Measurements from ENCODE around the gene PURA. TPM values are rescaled to one million over a fixed set of nuclear protein-coding genes. Genes with fewer than 3 reads are reported as not detected.

PURA gene
- total and polyA plus RNA-seq, 2 of the 13 experiments (the other 11 are each of a cell fraction or from before 2014, with no cell fraction given): 2.0 to 5.0 TPM

DNA sequence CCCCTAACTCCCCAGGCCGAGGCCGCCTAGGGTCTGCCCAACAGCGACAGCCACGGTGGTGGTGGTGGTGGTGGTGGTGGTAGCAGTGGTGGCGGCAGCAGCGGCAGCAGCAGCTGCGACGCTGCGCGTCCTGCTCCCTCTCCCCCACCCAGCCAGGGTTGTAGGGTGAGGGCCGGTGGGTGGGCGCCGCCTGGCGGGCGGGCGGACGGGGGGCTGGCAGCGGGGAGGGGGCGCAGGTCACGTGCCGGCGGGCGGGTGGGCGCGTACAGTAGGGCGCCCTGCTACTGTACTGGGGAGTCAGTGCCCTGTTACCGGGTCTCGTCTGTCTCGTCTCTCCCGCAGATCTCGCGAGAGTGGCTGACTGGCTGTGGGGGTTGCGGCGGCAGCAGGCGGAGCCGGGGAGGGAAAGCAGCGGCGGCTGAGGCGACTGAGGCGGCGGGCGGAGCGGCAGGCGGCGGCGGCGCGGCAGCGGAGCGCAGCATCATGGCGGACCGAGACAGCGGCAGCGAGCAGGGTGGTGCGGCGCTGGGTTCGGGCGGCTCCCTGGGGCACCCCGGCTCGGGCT, at the start of gene PURA (continued):
- TF ChIP-seq, protein P1, sequence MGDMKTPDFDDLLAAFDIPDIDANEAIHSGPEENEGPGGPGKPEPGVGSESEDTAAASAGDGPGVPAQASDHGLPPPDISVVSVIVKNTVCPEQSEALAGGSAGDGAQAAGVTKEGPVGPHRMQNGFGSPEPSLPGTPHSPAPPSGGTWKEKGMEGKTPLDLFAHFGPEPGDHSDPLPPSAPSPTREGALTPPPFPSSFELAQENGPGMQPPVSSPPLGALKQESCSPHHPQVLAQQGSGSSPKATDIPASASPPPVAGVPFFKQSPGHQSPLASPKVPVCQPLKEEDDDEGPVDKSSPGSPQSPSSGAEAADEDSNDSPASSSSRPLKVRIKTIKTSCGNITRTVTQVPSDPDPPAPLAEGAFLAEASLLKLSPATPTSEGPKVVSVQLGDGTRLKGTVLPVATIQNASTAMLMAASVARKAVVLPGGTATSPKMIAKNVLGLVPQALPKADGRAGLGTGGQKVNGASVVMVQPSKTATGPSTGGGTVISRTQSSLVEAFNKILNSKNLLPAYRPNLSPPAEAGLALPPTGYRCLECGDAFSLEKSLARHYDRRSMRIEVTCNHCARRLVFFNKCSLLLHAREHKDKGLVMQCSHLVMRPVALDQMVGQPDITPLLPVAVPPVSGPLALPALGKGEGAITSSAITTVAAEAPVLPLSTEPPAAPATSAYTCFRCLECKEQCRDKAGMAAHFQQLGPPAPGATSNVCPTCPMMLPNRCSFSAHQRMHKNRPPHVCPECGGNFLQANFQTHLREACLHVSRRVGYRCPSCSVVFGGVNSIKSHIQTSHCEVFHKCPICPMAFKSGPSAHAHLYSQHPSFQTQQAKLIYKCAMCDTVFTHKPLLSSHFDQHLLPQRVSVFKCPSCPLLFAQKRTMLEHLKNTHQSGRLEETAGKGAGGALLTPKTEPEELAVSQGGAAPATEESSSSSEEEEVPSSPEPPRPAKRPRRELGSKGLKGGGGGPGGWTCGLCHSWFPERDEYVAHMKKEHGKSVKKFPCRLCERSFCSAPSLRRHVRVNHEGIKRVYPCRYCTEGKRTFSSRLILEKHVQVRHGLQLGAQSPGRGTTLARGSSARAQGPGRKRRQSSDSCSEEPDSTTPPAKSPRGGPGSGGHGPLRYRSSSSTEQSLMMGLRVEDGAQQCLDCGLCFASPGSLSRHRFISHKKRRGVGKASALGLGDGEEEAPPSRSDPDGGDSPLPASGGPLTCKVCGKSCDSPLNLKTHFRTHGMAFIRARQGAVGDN (CRISPR knock-in tag; IDR thresholded peaks at IDR 0.05): peak; percentile 55
- TF ChIP-seq HNF4A (CRISPR knock-in tag; IDR thresholded peaks at IDR 0.05) (no peak), ZNF773 (CRISPR knock-in tag; IDR thresholded peaks at IDR 0.05; ENCODE audit: borderline replicate concordance) (no peak), ZBTB8A (CRISPR knock-in tag; IDR thresholded peaks at IDR 0.05; ENCODE audit: borderline replicate concordance, low read depth) (0 out of 2 replicates have a peak, but pooled peaks have one; percentile 50), HNRNPL (IDR thresholded peaks at IDR 0.05; ENCODE audit: low read depth, low read length) (0 out of 2 replicates have a peak, but pooled peaks have one; percentile 5), GATA4 (IDR thresholded peaks at IDR 0.05; ENCODE audit: borderline replicate concordance, low read depth) (0 out of 2 replicates have a peak, but pooled peaks have one; percentile 26), PHF20 (CRISPR knock-in tag; IDR thresholded peaks at IDR 0.05) (0 out of 2 replicates have a peak, but pooled peaks have one; percentile 19), XRCC5 (optimal IDR thresholded peaks at IDR 0.05; ENCODE audit: low read length) (peak; percentile 10), KDM6A (CRISPR knock-in tag; IDR thresholded peaks at IDR 0.05; ENCODE audit: low read depth) (no peak), ZZZ3 (CRISPR knock-in tag; IDR thresholded peaks at IDR 0.05; ENCODE audit: borderline replicate concordance) (0 out of 2 replicates have a peak, but pooled peaks have one; percentile 50)
- TF ChIP-seq, protein P2, sequence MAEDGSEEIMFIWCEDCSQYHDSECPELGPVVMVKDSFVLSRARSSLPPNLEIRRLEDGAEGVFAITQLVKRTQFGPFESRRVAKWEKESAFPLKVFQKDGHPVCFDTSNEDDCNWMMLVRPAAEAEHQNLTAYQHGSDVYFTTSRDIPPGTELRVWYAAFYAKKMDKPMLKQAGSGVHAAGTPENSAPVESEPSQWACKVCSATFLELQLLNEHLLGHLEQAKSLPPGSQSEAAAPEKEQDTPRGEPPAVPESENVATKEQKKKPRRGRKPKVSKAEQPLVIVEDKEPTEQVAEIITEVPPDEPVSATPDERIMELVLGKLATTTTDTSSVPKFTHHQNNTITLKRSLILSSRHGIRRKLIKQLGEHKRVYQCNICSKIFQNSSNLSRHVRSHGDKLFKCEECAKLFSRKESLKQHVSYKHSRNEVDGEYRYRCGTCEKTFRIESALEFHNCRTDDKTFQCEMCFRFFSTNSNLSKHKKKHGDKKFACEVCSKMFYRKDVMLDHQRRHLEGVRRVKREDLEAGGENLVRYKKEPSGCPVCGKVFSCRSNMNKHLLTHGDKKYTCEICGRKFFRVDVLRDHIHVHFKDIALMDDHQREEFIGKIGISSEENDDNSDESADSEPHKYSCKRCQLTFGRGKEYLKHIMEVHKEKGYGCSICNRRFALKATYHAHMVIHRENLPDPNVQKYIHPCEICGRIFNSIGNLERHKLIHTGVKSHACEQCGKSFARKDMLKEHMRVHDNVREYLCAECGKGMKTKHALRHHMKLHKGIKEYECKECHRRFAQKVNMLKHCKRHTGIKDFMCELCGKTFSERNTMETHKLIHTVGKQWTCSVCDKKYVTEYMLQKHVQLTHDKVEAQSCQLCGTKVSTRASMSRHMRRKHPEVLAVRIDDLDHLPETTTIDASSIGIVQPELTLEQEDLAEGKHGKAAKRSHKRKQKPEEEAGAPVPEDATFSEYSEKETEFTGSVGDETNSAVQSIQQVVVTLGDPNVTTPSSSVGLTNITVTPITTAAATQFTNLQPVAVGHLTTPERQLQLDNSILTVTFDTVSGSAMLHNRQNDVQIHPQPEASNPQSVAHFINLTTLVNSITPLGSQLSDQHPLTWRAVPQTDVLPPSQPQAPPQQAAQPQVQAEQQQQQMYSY (CRISPR knock-in tag; IDR thresholded peaks at IDR 0.05): no peak
- TF ChIP-seq, protein P3, sequence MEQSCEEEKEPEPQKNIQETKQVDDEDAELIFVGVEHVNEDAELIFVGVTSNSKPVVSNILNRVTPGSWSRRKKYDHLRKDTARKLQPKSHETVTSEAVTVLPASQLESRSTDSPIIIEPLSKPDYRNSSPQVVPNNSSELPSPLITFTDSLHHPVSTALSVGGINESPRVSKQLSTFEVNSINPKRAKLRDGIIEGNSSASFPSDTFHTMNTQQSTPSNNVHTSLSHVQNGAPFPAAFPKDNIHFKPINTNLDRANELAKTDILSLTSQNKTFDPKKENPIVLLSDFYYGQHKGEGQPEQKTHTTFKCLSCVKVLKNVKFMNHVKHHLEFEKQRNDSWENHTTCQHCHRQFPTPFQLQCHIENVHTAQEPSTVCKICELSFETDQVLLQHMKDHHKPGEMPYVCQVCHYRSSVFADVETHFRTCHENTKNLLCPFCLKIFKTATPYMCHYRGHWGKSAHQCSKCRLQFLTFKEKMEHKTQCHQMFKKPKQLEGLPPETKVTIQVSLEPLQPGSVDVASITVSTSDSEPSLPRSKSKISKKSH (CRISPR knock-in tag; IDR thresholded peaks at IDR 0.05; ENCODE audit: borderline replicate concordance): peak; percentile 65; the same call in 1 of the 2 replicates
- TF ChIP-seq, protein P4, sequence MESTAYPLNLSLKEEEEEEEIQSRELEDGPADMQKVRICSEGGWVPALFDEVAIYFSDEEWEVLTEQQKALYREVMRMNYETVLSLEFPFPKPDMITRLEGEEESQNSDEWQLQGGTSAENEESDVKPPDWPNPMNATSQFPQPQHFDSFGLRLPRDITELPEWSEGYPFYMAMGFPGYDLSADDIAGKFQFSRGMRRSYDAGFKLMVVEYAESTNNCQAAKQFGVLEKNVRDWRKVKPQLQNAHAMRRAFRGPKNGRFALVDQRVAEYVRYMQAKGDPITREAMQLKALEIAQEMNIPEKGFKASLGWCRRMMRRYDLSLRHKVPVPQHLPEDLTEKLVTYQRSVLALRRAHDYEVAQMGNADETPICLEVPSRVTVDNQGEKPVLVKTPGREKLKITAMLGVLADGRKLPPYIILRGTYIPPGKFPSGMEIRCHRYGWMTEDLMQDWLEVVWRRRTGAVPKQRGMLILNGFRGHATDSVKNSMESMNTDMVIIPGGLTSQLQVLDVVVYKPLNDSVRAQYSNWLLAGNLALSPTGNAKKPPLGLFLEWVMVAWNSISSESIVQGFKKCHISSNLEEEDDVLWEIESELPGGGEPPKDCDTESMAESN (CRISPR knock-in tag; conservative IDR thresholded peaks at IDR 0.05): 0 out of 2 replicates have a peak, but pooled peaks have one; percentile 60
- TF ChIP-seq, protein P5, sequence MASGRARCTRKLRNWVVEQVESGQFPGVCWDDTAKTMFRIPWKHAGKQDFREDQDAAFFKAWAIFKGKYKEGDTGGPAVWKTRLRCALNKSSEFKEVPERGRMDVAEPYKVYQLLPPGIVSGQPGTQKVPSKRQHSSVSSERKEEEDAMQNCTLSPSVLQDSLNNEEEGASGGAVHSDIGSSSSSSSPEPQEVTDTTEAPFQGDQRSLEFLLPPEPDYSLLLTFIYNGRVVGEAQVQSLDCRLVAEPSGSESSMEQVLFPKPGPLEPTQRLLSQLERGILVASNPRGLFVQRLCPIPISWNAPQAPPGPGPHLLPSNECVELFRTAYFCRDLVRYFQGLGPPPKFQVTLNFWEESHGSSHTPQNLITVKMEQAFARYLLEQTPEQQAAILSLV (CRISPR knock-in tag; IDR thresholded peaks at IDR 0.05; ENCODE audit: borderline replicate concordance): peak; percentile 53; the same call in 1 of the 2 replicates
